Heart left ventricle (tissue), 16 donors: ENCODE data around the gene RNPEPL1. TPM values are rescaled to one million over a fixed set of nuclear protein-coding genes. Genes with fewer than 3 reads are reported as not detected.

Experiments used
- ATAC-seq, 4 donors: fragments of 200-7000 bp; cut with Tn5 transposase; one replicate each; pipeline ENCODE4 v1.9.1; 2020 to 2022; ENCODE audit warnings: moderate library complexity in 4 of 4, mild to moderate bottlenecking in 3 of 4, moderate number of reproducible peaks in 1 of 4
- DNase-seq, 5 donors: peaks; one replicate each; pipeline ENCODE4 v3.0.0-alpha.2; 2020
- H3K27ac ChIP-seq, 12 donors: fragments of 200-600 bp; sonication (generic) in 4 of 12; one replicate each; pipeline versions ENCODE4 v1.5.0 to v1.8.0; 2016 to 2022; ENCODE audit warnings: mild to moderate bottlenecking in 2 of 12
- H3K27me3 ChIP-seq, 9 donors: fragments of 200-600 bp; sonication (generic) in 2 of 9; one replicate each; pipeline versions ENCODE4 v1.5.1 to v1.8.0; 2016 to 2022; ENCODE audit warnings: mild to moderate bottlenecking in 3 of 9
- H3K36me3 ChIP-seq, 9 donors: fragments of 200-600 bp; sonication (generic) in 2 of 9; one replicate each; pipeline versions ENCODE4 v1.5.0 to v1.8.0; 2018 to 2022; ENCODE audit warnings: mild to moderate bottlenecking in 2 of 9
- H3K4me1 ChIP-seq, 12 donors: fragments of 200-600 bp; sonication (generic) in 4 of 12; one replicate each; pipeline versions ENCODE4 v1.5.0 to v1.8.0; 2016 to 2022; ENCODE audit warnings: mild to moderate bottlenecking in 3 of 12
- H3K4me3 ChIP-seq, 12 donors: fragments of 200-600 bp; sonication (generic) in 4 of 12; one replicate each; pipeline versions ENCODE4 v1.5.0 to v1.8.0; 2017 to 2022; ENCODE audit warnings: mild to moderate bottlenecking in 9 of 12, moderate library complexity in 4 of 12
- H3K9me3 ChIP-seq, 12 donors: fragments of 200-600 bp; sonication (generic) in 4 of 12; one replicate each; pipeline versions ENCODE4 v1.5.0 to v1.8.0; 2016 to 2022; ENCODE audit warnings: mild to moderate bottlenecking in 1 of 12
- CTCF ChIP-seq, 12 donors: fragments of 200-600 bp; sonication (generic) in 4 of 12; IDR thresholded peaks; one replicate each; pipeline versions ENCODE4 v1.5.0 to v1.8.0; 2018 to 2022; ENCODE audit warnings: antibody characterized with exemption in 12 of 12, mild to moderate bottlenecking in 5 of 12
- POLR2A ChIP-seq, 2 donors: fragments of 450-650 bp; IDR thresholded peaks; one replicate each; pipeline ENCODE4 v1.6.1; 2017; ENCODE audit warnings: antibody characterized with exemption in 2 of 2, mild to moderate bottlenecking in 2 of 2, moderate library complexity in 2 of 2
- WGBS, 4 donors: extraction: QIAGEN DNeasy Blood & Tissue Kit in 2 of 4; methylation state at CpG; one replicate each; pipeline versions ENCODE4 v1.1.5 to v1.1.7; 2013 to 2018; 5-methylcytosine and 5-hydroxymethylcytosine counted together
- intact Hi-C, 10 donors: fragments of 100-400 bp; cut with DNase I; formaldehyde crosslinking; loops; one replicate each; pipeline versions ENCODE4 v1.11.1 to v1.14.2; 2022
- polyA plus RNA-seq, 2 donors: library from polyadenylated mRNA; stranded (reverse); fragments of 200-250 nt; gene quantifications; one replicate each; pipeline ENCODE4 v1.2.3, GENCODE V29; 2013
- total RNA-seq, 9 donors: library from RNA; depleted of rRNA in 2 of 9; stranded (reverse); fragments of >200 nt in 2 of 9; fragmentation: NEBNext Ultra II Directional in 3 of 9; extraction: Animal tissue kit (Norgen Biotek cat#: 25700) in 3 of 9; gene quantifications; one replicate each; pipeline versions ENCODE4 v1.1.0 to v1.2.4, GENCODE V29; 2016 to 2023
- donor health status: ischemic (EF 13 %, LVEDD 7.1; RV severe dilation, severe dysfunction).
- donor health status: healthy with polysubstance abuse.
- donor health status: DM: no; HTN: yes; CAD: no.
- donor health status: DM: no; HTN: no; CAD: no.
- donor health status: ischemic (EF 25% LVEDD 6.9; RV normal size, moderate dysfunction).
- donor health status: ischemic (EF 25% LVEDD 5.7; RV mildly dilated, moderate dysfunction).
- donor health status: healthy.
- donor health status: DM: yes; HTN: yes; CAD: no.
- donor health status: ischemic (EF 35%, LVEDD 5.7; RV mildly dilated, moderate dysfunction).
- donor health status: nonischemic (EF 11% LVEDD 7.7; RV severe dilation, severe dysfunction).
- donor health status: DM: yes; HTN: yes; CAD: no.
- donor health status: PGD.
- donor health status: ischemic (EF 29% LVEDD 5.4; RV normal size, mild dysfunction).
- donor health status: nonischemic (EF 23%, LVEDD 6.1; RV moderate dilation, normal function).

The RNPEPL1 gene
- total and polyA plus RNA-seq, 11 donors: 67.5 to 206 (median 91.0) TPM

GRCh38 chr2:240566203-240567136, 1.8 kb upstream of the RNPEPL1 start:
- H3K4me1 ChIP-seq: peaks cover 12 to 82% (median 55%) of the 10 kb centered on the region in 12 donors
- H3K36me3 ChIP-seq: peaks cover 0 to 16% (median 0%) of the 10 kb centered on the region in 9 donors
- H3K27me3 ChIP-seq: no peaks in the 10 kb centered on the region
- H3K27ac ChIP-seq: peak overlapping the region in 11 of 12 donors; percentile 86 to 97 (median 95)
- WGBS, 4 donors: 8 to 15% (median 11%) methylated on average over 20 to 53 of the region's 53 CpGs
- DNase-seq (peak; percentile 93 to 96 (median 96)), ATAC-seq (peak; percentile 81 to 88 (median 86))
- peak in 1 of 2 donors; percentile 60 for TF ChIP-seq POLR2A (IDR thresholded peaks at IDR 0.05)
- TF ChIP-seq CTCF (IDR thresholded peaks at IDR 0.05): peak; percentile 72 to 98 (median 96)
- intact Hi-C loops: loop anchor here in 2 of 10 donors (5.0 to 10.0 kb wide), 4 partner anchors 109 to 542 kb away; partner anchors contain the start of genes NDUFA10 (in 1 of the 2) and SNED1 (in 1 of the 2)
- H3K9me3 ChIP-seq: no peaks in the 10 kb centered on the region
- peak overlapping the region in 11 of 12 donors; percentile 20 to 90 (median 80) for H3K4me3 ChIP-seq

- intact Hi-C loops: loop anchor here in 2 of 10 donors (5.0 to 10.0 kb wide), 4 partner anchors 110 to 543 kb away; partner anchors contain the start of genes NDUFA10 (in 1 of the 2) and SNED1 (in 1 of the 2)
- DNase-seq (peak in 4 of 5 donors; percentile 10 to 58 (median 34)), ATAC-seq (peak in 2 of 4 donors; percentile 4)
- peak overlapping the region; percentile 90 to 97 (median 96) for H3K27ac ChIP-seq
- no peaks in the 10 kb centered on the region for H3K27me3 ChIP-seq
- peak overlapping the region; percentile 65 to 90 (median 80) for H3K4me3 ChIP-seq
- TF ChIP-seq POLR2A (IDR thresholded peaks at IDR 0.05): no peak
- no peak for TF ChIP-seq CTCF (IDR thresholded peaks at IDR 0.05)
- H3K4me1 ChIP-seq: peaks cover 12 to 74% (median 47%) of the 10 kb centered on the region in 12 donors
- H3K9me3 ChIP-seq: no peaks in the 10 kb centered on the region
- 34 to 44% (median 40%) methylated on average over 21 to 26 of the region's 26 CpGs for WGBS, 4 donors
- peaks cover 0 to 15% (median 5%) of the 10 kb centered on the region in 9 donors for H3K36me3 ChIP-seq
Observed at GRCh38 chr2:240567137-240567871, 980 bp upstream of the RNPEPL1 start.

- intact Hi-C loops: loop anchor here in 2 of 10 donors (1.0 to 10.0 kb wide), 6 partner anchors 16 to 544 kb away; partner anchors contain the start of genes CAPN10 (in 1 of the 2), NDUFA10 (in 1 of the 2) and SNED1 (in 1 of the 2)
- Histone ChIP-seq H3K27me3 (no peaks in the 10 kb centered on the region), H3K4me3 (peak overlapping the region; percentile 57 to 93 (median 76)), H3K36me3 (peaks cover 0 to 21% (median 4%) of the 10 kb centered on the region in 9 donors), H3K27ac (peak overlapping the region; percentile 26 to 92 (median 86)), H3K4me1 (peaks cover 12 to 58% (median 44%) of the 10 kb centered on the region in 12 donors), H3K9me3 (no peaks in the 10 kb centered on the region)
- DNase-seq (peak; percentile 73 to 89 (median 83)), ATAC-seq (peak in 2 of 4 donors; percentile 7 to 12)
- WGBS, 4 donors: 0 to 1% (median 1%) methylated on average over 25 to 93 of the region's 93 CpGs
- TF ChIP-seq CTCF (IDR thresholded peaks at IDR 0.05): no peak
- no peak for TF ChIP-seq POLR2A (IDR thresholded peaks at IDR 0.05)
Observed at GRCh38 chr2:240568678-240569522, 616 bp downstream of the RNPEPL1 start.
